ENCODE measurements around the gene PLXDC2.

- no peak for TF ChIP-seq POLR2A (IDR thresholded peaks at IDR 0.05; ENCODE audit: low read length)
- no peak for TF ChIP-seq GATA1 (IDR thresholded peaks at IDR 0.05; ENCODE audit: low read depth, low read length)
These were observed 1.0 kb upstream of the PLXDC2 start for GRCh38 chr10:19815036-19815730.

Data from erythroblast (primary cell).